Activated T-helper 1 cell treated with Interleukin-2 at 50 U/mL for 16 hours (primary cell): Measurements from ENCODE around the gene MAST3.

Experiments used
- DNase-seq: peaks from one replicate; pipeline ENCODE4 v3.0.0-alpha.2; 2020; ENCODE audit warnings: low read depth

Gene MAST3

DNA sequence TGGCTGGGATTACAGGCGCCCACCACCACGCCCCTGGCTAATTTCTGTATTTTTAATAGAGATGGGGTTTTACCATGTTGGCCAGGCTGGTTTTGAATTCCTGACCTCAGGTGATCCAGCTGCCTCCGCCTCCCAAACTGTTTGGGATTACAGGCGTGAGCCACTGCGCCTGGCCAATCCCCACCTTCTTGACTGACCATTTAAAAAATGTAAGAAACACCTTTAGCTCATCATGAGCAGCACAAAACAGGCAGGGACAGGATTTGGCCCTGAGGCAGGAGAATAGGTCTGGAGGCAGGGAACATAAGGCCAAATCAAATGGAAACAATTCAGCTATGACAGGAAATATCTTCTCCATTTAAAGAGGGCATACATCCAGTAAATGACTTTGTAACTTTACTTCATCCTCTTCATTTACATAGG lies 94.1 kb downstream of the MAST3 start:
- no peak for DNase-seq

GRCh38 chr19:18192673-18193387 lies 95.3 kb downstream of the MAST3 start, which contains the start of gene MPV17L2:
TSS of gene MPV17L2 (plus strand) at chr19:18193218. CDS start at chr19:18193282, 64 bp downstream.
- DNase-seq: peak; percentile 97

DNA sequence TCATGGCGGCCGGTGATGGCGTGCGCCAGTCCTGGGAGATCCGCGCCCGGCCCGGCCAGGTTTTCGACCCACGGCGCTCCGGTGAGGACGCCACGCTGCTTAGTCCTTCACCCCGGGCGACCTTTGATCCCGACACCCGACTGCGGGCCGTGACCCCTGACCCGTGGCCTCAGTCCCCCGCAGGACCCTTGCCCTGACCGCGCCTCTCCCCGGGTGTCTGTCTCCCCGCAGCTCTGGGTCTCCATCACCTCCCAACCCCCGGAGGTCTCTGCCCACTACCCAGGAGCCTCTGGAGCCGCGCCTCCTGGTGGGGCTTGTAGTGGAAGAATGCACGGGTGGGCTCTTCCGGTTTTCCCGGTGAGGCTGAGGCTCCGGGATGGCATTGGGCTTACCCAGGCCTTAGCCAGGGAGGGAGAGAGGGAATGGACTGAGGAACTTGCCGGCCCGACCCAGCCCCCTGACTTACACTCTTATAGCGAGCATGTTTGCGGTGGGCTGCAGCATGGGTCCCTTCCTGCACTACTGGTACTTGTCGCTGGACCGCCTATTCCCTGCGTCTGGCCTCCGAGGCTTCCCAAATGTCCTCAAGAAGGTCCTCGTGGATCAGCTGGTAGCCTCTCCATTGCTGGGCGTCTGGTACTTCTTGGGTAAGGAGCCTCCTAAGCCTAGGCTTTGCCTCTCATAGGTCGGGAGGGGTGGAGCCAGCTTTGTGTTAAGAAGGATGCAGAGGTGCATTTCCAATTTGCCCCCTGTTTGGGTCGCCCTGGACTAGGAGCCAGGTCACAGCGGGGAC lies 96.0 kb downstream of the MAST3 start:
- no peak for DNase-seq

GRCh38 chr19:18194181-18194530 lies 96.6 kb downstream of the MAST3 start:
- DNase-seq: no peak

DNA sequence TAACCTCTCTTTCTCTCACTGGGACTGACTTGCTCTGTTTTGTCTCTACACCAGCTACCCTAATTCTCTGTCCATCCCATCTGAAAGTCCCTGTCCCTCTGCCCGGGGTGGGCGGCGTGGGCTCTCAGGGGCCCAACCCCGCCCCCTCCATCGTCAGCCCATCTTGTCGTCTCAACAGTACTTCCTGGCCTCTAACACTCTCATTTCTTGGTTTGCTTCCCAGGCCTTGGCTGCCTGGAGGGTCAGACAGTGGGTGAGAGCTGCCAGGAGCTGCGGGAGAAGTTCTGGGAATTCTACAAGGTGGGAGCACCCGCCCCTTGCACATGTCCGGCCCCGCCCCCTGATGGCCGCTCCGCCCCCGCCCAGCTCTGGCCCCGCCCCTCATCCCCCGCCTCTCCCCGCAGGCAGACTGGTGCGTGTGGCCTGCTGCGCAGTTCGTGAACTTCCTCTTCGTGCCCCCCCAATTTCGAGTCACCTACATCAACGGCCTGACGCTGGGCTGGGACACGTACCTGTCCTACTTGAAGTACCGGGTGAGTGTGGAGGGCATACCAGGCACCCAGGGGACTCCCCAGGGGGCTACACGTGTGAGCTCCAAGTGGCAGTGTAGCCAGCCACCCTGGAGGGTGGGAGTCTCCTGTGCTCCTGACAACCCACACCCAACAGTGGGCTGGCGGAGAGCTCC lies 97.1 kb downstream of the MAST3 start:
- no peak for DNase-seq

DNA sequence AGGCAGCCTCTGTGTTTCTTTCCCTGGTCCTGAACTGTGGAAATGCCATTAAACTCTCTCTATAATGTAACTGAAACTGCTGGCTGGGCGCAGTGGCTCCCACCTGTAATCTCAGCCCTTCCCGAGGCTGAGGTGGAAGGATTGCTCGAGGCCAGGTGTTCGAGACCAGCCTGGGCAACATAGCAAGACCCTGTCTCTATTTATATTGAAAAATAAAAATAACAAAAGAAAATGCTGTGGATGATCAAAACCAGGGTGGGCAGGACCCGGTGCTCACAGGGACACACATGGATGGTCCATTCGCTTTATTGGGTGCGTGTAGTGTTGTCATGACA lies 98.9 kb downstream of the MAST3 start:
- no peak for DNase-seq

DNA sequence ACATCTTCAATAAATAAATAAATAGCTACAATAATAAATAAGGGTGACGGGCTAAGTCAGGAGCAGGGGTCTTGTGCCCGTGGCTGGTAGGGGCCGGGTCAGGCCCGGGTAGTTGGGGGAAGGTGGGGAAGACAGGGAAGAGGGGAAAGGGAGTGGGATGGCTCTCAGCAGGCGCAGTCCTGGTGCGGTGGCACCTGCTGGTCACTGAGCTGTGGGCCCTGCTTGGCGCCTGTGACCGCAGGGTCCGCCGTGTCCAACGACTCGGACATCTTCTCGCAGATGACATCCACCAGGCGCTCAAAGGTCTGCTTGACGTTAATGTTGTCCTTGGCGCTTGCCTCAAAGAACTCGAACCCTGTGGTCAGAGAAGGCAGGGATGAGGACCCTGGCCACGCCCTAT lies 99.7 kb downstream of the MAST3 start:
- no peak for DNase-seq

DNA sequence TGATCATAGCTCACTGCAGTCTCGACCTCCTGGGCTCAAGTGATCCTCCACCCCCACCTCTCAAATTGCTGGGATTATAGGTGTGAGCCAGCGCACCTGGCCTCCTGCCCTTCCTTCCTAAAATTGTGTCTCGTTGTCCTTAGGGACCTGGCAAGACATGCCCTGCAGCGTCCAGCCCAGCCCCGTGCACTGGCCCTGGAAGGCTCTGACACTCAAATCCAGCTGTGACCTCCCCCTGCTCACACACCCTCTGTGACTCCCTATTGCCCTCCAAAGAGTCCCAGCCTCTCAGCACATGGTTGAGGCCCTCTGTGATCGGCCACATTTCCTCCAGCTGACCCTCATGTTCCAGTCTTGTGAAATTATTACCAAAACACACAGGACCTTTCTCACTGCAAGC lies 100.4 kb downstream of the MAST3 start:
- DNase-seq: no peak

DNA sequence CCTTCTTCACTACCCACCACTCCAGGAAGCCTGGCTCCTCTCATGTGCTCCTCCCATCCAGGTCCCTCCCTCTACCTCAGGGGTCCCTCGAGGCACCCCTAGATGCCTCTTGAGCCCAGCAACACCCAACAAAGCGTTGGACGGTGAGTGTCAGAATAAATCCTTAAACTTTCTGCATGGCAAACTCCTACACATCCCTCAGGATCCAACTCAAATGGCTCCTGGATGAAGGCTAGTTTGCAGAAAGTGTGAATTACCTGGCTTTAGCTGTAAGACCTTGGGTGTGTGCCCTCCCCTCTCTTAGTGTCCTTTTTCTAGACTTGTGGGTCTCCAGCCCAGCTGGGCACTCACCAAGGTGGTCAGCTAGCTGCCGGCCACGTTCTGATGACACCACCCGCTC lies 100.8 kb downstream of the MAST3 start:
- no peak for DNase-seq
